ENCODE measurements around the gene CTH.
"Not testable (repeated sequence)": the region's sequence is repeated elsewhere in the genome, so short reads cannot be mapped to it uniquely, and the experiment has no call there.

Gene CTH

DNA sequence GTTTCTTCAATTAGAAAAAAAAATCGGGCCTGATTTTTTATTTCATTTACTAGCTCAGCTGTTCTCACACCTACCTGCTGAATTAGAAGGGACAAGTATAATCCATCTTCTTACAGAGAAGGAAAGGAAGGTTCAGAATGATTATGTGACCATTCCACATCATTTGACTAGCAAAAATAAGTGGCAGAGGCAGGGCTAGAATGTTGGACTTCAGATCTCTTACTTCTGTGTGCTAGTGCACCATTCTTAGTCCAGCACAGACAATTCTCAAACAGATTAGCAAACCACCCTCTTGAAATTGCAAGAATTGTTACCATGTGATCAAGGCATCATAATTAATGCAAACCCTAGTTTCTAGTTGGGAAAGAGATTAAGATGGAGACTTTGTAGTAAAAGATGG, 32.7 kb downstream of the CTH start:
- in situ Hi-C loops (cut with MboI; ENCODE audit: low sequenced_read_pairs, unreplicated experiment), result no loop called here
- TF ChIP-seq, protein P1, sequence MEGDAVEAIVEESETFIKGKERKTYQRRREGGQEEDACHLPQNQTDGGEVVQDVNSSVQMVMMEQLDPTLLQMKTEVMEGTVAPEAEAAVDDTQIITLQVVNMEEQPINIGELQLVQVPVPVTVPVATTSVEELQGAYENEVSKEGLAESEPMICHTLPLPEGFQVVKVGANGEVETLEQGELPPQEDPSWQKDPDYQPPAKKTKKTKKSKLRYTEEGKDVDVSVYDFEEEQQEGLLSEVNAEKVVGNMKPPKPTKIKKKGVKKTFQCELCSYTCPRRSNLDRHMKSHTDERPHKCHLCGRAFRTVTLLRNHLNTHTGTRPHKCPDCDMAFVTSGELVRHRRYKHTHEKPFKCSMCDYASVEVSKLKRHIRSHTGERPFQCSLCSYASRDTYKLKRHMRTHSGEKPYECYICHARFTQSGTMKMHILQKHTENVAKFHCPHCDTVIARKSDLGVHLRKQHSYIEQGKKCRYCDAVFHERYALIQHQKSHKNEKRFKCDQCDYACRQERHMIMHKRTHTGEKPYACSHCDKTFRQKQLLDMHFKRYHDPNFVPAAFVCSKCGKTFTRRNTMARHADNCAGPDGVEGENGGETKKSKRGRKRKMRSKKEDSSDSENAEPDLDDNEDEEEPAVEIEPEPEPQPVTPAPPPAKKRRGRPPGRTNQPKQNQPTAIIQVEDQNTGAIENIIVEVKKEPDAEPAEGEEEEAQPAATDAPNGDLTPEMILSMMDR (IDR thresholded peaks at IDR 0.05; ENCODE audit: borderline replicate concordance, control extremely low read depth, extremely low read depth, insufficient read depth, missing control alignments), result no peak
- no peak for DNase-seq (ENCODE audit: low spot score)

DNA sequence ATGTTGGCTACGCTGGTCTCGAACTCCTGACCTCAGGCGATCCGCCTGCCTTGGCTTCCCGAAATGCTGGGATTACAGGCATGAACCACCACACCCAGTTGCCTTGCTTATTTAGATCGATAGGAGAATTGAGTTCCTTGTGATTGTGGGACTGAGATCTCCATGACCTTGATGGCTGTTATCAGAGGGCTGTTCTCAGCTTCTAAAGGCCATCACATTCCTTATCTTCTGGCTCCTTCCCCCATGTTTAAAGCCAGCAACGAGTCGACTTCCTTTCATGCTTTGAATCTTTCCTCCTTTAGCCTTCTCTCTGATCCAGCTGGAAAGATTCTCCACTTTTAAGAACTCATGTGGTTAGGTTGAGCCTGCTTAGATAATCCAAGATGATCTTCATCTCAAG, 38.0 kb downstream of the CTH start:
- in situ Hi-C loops (cut with MboI; ENCODE audit: low sequenced_read_pairs, unreplicated experiment), result no loop called here
- TF ChIP-seq, protein P1 (IDR thresholded peaks at IDR 0.05; ENCODE audit: borderline replicate concordance, control extremely low read depth, extremely low read depth, insufficient read depth, missing control alignments), result no peak
- no peak for DNase-seq (ENCODE audit: low spot score)

DNA sequence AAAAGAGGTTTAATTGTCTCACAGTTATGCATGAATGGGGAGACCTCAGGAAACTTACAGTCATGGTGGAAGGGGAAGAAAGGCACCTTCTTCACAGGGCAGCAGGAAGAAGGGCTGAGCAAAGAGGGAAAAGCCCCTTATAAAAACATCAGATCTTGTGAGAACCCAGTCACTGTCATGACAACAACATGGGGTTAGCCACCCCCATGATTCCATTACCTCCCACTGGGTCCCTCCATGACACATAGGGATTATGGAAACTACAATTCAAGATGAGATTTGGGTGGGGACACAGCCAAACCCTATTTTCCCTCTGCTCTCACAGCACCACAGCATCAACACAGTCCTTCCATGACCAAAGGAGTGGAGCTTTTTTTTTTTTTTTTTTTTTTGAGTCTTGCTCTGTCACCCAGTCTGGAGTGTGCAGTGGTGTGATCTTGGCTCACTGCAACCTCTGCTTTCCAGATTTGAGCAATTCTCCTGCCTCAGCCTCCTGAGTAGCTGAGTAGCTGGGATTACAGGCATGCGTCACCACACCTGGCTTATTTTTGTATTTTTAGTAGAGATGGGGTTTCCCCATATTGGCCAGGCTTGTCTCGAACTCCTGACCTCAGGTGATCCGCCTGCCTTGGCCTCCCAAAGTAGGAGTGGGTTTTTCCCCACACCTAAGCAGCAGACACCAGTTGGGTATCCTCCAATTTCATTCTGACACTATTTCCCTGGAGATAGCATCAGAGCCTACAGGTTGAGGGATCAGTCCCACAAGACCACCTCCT, 41.3 kb downstream of the CTH start:
- in situ Hi-C loops (cut with MboI; ENCODE audit: low sequenced_read_pairs, unreplicated experiment); DNase-seq (ENCODE audit: low spot score): not testable (repeated sequence)

GRCh38 chr1:70455291-70455690, 44.2 kb downstream of the CTH start:
- in situ Hi-C loops (cut with MboI; ENCODE audit: low sequenced_read_pairs, unreplicated experiment), result no loop called here
- no peak for DNase-seq (ENCODE audit: low spot score)
- TF ChIP-seq, protein P1 (IDR thresholded peaks at IDR 0.05; ENCODE audit: borderline replicate concordance, control extremely low read depth, extremely low read depth, insufficient read depth, missing control alignments), result no peak

DNA sequence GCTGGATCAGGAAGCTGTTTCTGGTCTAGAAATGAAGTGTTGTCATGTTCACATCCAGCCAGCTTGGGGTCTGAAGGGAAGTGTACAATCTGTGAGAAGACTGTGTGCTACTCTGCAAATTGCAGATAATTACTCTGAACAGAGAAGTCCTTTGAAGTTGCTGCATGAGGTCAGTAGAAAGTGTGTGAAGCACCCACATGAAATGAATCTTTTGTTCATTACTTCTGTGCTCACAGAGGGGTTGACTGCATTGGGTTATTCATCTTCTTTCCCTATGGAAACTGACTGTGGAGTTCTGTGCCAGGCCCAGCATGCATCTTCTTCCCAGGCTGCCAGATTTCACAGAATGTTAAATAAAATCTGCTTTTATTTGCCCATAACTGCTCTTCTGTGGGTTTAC, 47.1 kb downstream of the CTH start:
- no peak for DNase-seq (ENCODE audit: low spot score)
- in situ Hi-C loops (cut with MboI; ENCODE audit: low sequenced_read_pairs, unreplicated experiment), result no loop called here
- TF ChIP-seq, protein P1 (IDR thresholded peaks at IDR 0.05; ENCODE audit: borderline replicate concordance, control extremely low read depth, extremely low read depth, insufficient read depth, missing control alignments), result no peak

GRCh38 chr1:70459496-70460225, 48.6 kb downstream of the CTH start:
- TF ChIP-seq, protein P1 (IDR thresholded peaks at IDR 0.05; ENCODE audit: borderline replicate concordance, control extremely low read depth, extremely low read depth, insufficient read depth, missing control alignments), result no peak
- in situ Hi-C loops (cut with MboI; ENCODE audit: low sequenced_read_pairs, unreplicated experiment), result no loop called here
- no peak for DNase-seq (ENCODE audit: low spot score)

DNA sequence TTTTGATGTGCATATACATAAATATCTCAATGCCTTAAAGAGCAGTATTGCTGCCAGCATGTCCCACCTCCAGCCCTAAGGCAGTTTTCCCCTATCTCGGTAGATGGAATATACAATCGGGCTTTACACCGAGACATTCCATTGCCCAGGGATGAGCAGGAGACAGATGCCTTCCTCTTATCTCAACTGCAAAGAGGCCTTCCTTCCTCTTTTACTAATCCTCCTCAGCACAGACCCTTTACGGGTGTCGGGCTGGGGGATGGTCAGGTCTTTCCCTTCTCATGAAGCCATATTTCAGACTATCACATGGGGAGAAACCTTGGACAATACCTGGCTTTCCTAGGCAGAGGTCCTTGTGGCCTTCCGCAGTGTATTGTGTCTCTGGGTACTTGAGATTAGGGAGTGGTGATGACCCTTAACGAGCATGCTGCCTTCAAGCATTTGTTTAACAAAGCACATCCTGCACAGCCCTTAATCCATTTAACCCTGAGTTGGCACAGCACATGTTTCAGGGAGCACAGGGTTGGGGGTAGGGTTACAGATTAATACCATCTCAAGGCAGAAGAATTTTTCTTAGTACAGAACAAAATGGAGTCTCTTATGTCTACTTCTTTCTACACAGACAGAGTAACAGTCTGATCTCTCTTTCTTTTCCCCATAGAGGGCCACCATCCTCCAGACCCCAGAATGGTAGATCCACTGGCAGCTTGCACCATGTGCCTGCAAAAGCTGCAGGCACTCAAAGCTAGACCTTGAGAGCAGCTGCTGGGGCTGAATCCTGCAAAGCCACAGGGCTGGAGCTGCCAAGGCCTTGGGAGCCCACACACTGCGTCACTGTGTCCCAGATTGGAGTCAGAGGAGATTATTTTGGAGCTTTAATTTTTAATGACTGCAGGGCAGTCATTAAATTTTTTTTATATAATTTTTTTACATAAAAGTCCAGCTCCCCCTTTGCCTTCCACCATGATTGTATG, 50.0 kb downstream of the CTH start:
- in situ Hi-C loops (cut with MboI; ENCODE audit: low sequenced_read_pairs, unreplicated experiment); DNase-seq (ENCODE audit: low spot score): not testable (repeated sequence)

Measured in GM13976 (cell line).